Mesenteric fat pad (tissue), 1 donor: ENCODE data around the gene ANKS6. TPM values are rescaled to one million over a fixed set of nuclear protein-coding genes. Genes with fewer than 3 reads are reported as not detected.
A peak's percentile ranks its signal among the peaks of the same experiment; 100 is the strongest.

Source experiments
- DNase-seq: peaks from one replicate; pipeline ENCODE4 v3.0.0-alpha.2; 2020; ENCODE audit warnings: low spot score
- long read RNA-seq: library from polyadenylated mRNA; unstranded; transcript quantifications from one replicate; pipeline ENCODE4 v2.0.0, GENCODE V29; 2020
- total RNA-seq: library from RNA; stranded (reverse); fragmentation: NEBNext Ultra II Directional; extraction: Animal tissue kit (Norgen Biotek cat#: 25700); gene quantifications from one replicate; pipeline ENCODE4 v1.2.1, GENCODE V29; 2021
- donor health status: DM: yes; HTN: yes; CAD: no.

The ANKS6 gene
- 18.1 TPM for total RNA-seq
- long read RNA-seq, partial matches to known transcripts: 5 of 12 reads
- long read RNA-seq, other reads (novel, unspliced or antisense): 7 of 12 reads

DNA sequence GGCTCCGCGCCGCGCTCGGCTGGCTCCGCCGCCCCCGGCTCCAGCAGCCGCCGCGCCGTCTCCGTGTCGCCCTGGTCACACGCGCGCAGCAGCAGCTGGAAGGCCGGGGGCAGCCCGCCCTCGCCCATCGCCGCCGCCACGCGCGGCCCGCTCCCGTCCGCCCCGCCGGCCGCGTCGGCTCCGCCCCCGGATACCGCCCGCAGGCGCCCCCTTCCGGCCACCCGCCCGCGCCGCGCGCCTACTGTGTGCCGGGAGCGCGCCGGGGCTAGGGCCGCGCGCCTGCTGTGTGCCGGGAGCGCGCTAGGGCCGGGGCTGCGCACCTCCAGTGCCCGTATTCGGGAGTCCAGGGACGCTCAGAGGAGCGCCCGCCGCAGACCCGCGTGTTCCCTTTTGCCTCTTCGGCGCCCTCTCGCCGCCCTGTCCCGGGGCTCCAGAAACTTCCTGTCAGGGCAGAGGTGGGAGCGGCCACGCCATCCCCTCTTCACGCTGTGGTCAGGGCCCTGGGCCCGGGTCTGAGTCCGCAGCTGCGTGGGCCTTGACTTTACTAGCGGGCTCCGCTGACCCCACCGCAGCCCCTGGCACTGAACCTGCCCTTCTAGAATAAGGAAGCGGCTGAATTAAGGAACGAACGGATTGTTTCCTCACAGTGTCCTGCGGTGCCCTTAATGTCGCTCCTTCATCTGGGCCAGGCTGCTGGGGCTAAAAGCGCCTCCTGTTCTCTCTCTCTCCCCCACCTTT lies at the start of gene ANKS6:
TSS of gene ANKS6 (minus strand) at position 192 of the 738 bp plus-strand sequence. CDS start at position 128, 64 bp downstream.
- DNase-seq: peak; percentile 95

DNA sequence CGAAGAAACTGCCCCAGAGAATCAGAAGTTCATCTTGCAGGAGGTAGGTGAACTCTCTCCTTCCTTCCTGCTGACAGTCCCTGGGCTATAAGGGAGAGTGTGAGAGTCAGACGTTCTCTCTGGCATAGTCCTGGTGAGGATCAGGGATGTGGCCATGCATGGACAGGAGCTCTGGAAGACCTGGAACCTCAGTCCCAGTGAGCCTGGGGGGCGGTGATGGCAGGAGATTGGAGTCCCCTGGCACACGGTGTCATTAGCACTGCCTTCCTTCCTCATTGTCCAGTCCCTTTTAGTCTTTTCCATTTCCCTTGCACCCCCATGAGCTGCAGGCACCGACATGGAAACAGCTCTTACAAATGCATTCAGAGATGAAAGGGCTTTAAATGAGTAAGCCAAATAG lies 49.7 kb upstream of the ANKS6 start:
- no peak for DNase-seq

DNA sequence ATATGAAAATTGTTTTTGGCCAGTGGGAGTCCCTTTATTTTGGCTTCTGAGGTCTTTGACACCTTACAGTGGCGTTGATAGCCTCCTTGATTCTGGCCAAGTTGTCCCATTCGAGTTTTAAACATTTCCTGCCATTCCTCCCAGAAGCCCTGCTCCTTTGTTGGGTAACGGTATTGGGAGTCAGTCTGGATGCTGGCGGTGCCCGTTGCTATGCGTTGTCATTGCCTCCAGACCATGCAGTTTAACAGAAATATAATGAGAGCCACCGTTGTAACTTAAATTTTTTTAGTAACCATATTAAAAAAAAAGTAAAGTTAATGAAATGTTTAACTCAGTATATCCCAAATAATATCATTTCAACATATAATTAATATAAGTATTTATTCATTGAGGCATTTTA lies 46.2 kb upstream of the ANKS6 start:
- no peak for DNase-seq

DNA sequence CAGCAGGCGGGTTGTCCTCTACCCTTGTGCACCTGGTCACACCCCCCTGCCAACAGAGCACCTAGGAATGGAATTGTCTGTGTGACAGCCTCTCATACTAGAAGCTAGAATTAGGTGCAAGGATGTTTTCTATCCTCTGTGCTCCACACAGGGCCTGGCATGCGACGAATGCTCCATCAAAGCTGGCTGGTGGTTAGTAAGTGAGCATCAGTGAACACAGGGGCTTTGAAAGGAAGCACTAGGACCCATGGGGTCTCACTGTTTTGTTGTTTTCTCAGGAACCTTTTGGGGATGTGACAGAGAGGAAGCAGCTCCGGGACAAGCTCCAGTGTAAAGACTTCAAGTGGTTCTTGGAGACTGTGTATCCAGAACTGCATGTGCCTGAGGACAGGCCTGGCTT lies 43.4 kb upstream of the ANKS6 start:
- no peak for DNase-seq

DNA sequence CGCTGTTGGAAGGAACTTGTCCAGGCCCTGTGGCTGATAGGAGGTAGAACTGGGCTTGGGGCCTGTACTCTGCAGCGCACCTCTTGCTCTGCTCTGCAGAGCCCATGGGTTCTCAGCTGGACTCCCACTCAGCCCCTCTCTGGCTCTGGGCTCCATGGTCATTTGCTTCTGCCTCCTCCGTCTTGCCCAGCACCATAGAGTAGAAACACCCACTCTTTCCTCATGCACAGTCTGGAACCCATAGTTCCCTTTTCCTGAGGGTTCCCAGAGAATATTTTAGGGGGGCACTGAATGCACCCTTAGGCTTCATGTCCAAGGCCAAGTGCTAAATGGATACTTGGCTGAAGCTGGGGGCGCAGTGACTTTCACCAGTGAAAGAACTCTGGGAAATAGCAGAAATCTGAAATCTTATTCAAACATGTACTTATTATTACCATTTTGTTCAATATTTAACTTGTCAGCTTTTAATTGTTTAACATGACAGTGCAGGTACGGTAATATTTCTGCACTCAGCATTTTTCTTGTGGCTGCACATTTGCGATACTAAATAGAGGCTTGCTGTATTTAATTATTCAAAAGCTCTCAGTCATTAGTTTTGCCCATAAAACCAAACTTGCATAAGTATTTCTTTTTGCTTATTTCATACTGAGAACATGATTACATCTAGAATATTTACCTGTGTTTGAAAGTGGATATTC lies 42.7 kb upstream of the ANKS6 start:
- DNase-seq: no peak

DNA sequence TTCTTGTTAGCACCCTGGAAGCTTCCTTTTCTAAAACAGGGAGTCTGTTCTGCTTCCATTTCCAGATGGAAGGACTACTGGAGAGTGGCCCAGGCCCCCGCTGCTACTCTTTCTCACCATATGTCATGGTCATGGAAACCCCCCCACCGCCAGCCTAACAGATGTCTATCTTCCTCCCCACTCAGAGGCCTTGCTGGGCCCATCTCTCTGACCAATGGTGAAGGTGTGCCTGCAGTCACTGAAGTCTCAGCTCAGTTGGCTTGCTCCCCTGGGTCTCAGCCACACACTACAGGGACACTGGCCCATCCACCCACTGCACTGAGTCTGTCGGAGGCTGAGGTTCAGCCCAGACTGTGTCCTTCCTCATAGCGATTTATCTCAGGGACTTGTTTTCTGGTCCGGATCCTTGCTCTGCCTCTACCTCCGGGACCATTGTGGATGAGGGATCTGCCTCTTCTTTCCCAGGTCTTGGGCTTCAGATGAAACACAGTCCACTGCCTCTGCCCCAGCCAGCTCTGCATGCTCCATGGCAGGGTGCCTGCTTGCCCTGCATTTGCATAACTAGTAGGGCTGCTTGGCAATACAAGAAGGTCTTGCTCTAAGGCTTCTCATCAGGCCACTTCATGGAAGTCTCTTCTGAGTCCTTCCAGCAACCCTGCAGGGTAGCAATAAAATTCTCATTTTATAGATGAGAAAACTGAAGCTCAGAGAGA lies 42.0 kb upstream of the ANKS6 start:
- no peak for DNase-seq

DNA sequence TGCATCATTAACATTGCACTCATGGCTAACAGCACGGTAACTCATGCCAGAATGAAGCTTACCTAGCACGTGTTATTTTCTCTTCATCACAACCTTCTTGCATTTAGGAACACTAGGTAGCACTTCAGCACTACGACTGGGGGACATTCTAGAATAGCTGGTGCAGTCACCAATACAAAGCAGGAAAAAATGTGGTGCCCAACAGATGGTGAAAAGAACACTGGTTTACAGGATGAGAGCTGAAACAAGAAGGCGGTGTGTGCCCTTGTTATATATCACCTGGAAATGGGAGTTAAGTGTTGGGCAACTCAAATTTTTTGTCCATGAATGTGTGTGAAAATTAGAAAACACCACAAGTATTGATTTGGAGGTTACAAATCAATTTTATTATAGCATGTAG lies 41.2 kb upstream of the ANKS6 start:
- DNase-seq: no peak

DNA sequence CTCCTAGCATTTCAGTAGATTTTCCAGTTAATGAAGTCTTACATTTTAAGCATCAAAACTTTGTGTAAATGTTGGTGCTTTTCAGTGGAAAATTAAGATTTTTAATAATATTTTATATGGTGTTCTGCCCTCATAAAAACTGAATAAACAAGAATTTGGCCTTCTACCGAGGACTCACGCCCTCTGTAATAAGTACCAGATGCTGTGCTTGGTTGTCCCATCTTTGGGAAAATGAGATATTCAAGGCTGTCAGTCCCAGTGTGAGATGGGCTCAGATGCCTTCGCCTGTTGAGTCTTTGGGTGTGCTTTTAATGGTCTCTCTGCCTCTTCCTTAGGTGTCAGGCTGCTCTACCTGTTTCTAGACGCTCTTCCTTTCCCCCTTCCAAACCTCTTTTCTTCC lies 39.9 kb upstream of the ANKS6 start:
- no peak for DNase-seq

DNA sequence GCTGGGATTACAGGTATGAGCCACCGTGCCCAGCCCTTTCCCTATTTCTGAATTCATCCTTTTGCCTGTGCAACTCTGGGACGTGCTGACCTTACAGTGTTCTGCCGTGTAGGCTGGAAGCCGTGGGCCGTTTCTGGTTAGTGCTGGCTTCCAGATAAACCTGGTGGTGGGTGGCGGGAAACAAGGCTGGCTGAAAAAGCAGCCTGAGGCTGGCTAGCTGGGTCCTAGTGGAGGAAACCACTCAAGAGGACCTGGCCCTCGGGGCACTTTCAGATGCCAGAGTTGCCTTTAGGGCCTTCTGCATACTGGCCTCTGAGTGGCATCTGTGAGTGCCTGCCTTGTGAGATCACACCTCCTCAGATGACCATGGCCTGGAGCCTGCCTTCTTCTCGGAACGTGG lies 38.0 kb upstream of the ANKS6 start:
- DNase-seq: no peak

DNA sequence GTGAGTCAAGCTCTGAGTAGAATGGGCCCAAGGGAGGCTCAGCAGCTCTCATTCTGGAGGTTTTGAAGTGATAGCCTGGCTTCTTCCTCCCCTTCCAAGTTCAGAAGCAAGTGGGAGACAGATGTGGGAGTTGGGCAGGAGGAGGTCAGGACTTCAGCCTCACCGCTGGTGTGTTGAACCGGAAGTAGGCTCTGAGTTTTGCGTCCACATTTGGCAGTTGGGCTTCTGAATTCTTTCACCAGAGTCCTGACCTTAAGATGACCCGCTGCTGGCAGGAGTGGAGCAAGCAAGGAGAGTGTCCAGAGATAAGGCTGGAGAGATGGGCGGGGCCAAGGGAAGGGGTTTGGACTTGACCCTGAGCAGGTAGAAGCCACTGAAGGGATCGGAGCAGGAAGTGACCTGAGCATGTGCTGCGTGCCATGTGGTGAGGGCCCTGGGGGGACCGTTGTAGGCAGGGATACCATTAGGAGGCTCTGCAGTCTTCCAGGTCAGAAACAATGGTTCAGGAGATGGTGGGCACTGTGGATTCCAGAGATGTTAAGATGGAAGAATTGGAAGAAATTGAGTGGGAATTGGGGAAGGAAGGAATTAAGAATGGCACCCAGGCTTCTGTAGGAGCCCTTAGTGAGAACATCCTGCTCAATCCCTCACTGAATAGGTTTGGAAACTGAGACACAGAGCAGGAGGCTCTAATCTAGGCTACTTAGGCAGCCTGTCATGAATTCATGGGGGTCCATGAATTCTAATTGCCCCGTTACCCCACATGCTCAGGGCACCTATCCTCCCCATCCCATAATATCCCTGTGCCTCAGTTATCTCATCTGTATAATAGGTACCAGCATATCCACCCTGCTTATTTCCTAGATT lies 37.0 kb upstream of the ANKS6 start:
- DNase-seq: no peak

DNA sequence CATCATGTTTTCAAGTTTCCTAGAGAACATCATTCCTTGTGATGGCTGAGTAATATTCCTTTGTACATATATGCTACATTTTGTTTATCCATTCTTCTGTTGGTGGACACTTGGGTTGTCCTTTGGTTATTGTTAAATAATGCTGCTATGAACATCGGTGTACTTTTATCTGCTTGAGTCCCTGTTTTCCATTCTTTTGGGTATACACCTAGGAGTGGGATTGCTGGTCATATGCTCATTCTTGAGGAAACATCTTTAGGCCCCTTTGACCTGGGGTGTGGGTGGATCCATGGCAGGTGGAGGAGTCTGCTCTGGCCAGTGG lies 36.4 kb upstream of the ANKS6 start:
- DNase-seq: no peak

DNA sequence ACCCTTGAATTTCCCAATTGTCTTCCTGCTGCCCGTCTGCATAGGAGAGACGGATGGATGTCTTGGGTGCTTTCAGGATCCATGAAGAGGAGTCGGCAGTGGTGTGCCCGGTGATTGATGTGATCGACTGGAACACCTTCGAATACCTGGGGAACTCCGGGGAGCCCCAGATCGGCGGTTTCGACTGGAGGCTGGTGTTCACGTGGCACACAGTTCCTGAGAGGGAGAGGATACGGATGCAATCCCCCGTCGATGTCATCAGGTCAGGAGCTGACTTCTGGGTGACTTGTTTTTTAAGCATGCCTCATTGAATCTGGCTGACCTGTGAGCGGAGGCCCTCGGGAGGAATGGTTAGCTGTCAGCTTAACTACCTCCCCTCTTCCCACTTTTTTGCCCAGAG lies 35.3 kb upstream of the ANKS6 start:
- DNase-seq: no peak

DNA sequence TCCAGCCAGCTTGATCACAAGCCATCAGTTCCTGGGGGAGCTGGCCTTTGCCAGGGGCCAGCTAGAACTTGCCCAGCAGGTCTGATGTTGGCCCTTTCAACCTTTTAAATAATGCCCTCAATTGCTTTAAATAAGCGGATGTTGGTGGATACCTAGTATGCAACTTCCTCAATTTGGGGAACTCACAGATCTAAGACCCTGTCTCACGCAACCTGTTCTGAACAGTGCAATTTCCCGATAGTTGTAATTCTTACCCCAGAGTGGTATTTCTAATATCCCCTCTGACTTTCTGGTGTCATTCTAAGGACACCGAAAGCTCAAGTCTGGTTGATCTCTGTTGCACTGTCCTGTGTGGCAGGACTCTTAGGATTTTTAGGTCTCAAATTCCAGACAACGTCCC lies 34.2 kb upstream of the ANKS6 start:
- DNase-seq: no peak

DNA sequence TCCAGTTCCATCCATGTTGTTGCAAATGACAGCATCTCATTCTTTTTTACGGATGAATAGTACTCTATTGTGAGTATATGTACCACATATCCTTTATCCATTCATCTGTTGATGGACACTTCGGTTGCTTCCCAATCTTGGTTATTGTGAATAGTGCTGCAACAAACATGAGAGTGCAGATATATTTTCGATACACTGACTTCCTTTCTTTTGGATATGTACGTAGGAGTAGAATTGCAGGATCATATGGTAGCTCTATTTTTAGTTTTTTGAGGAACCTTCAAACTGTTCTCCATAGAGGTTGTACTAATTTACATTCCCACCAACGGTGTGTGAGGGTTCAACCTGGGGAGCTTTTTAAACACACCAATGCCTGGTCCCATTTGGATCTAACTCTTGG lies 33.4 kb upstream of the ANKS6 start:
- DNase-seq: no peak

DNA sequence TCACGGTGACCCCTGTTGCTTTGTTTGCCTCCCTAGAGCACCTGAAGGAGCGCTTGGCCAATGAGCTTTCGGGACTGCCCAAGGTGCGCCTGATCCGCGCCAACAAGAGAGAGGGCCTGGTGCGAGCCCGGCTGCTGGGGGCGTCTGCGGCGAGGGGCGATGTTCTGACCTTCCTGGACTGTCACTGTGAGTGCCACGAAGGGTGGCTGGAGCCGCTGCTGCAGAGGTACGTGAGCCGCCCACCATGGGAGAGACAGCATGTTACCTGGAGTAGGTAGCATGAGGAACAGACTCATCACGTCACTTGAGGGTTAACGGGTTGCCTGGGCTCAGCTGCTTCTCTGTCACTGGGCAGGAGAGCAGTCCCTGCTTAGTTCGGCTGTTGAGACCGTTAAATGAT lies 30.4 kb upstream of the ANKS6 start:
- DNase-seq: no peak

DNA sequence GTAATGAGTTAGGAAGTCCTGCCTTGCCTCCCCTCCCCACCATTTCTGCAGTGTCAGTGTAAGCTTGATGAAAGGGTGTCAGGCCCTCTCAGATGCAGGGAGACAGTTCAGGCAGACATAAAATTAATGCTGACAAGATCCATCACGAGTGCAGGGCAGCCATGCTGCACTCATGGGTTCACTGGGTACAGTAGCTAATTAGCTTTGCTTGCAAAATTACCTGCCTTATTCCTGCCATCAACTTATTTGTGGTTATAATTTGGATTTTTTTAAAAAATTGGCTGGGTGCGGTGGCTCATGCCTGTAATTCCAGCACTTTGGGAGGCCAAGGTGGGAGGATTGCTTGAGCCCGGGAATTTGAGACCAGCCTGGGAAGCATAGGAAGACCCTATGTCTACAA lies 29.1 kb upstream of the ANKS6 start:
- DNase-seq: no peak

DNA sequence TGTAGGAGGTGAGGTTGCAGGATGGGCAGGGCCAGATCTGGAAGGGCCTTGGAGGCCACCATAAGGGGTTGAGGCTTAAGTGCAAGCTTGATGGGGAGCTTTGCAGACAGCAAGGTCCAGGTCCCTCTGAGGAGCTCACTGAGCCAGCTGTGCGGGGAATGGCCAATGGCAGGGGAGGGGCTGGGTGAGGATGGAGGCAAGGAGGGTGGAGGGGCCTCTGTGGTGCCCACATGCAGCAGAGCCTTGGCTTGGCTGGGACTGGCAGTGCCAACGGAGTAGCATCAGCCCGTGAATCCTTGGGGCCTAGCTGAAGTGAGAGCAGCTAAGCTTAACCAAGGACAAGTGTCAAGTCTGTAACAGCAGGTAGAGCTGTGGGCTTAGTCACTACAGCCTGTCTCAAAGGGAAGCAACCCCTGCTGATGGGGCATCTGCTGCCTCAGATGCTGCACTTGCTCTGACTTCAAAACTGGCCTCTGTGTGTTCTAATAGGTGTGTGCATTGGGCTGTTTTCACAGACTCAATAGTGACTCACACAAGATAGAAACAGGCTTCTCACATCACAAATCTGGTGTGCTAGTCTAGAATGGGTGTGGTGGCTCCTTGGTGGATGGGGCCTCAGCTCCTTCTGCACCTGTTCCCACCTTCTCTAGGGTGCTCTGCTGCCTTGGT lies 27.4 kb upstream of the ANKS6 start:
- no peak for DNase-seq

DNA sequence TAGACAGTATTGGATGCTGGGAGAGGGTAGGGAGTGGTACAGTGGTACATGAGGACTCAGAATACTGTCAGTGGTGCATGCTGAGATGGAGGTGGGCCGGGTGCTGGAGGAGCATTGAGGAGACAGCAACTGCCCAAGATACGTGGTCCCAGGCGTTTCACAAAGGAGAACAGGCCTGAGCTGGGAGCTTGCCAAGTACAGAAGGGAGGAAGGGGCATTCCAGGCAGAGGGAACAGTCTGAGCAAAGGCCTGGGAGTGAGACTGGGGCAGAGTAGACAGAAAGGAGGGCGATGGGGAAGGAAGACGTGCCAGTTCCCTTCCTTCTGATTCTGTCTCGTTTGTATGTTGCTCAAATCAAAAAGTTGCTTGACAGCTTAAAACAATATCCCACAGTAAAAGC lies 26.3 kb upstream of the ANKS6 start:
- DNase-seq: no peak

DNA sequence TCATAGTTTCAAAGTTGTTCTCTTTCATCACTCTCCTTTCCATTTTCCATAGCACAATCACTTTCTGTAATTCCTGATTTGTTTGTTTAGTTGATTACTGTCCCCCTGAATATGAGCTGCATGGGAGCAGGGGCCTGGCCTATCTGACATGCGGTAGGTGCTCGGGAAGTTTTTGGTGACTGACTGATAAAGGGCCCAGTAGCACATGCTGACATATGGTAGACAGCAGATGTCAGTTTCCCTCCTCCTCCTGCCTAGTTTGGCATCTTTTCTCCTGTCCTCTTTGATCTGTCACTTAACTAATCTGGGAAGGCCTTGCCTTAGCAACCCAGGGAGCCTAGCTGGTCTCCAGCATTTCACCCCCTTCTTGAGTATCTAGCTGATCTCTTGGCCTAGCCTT lies 25.5 kb upstream of the ANKS6 start:
- no peak for DNase-seq

DNA sequence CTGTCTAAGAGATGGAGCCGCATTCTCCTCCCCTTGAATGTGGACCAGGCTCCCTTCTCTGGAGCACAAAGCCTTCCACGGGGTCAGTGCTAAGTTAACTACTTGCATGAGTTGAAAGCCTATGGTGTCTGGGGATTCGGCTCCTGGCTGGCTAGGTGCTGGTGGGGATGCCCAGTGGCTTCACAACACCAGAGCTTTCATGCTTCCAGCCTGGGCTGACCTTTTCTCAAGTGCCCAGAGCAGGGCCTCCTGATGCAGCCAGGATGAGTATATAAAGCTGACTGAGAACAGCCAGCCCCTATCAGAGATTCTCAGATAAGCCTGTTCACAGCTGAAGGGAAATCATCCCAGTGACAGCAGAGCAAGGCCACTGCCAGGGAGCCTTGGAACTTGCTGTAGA lies 22.9 kb upstream of the ANKS6 start:
- DNase-seq: no peak

DNA sequence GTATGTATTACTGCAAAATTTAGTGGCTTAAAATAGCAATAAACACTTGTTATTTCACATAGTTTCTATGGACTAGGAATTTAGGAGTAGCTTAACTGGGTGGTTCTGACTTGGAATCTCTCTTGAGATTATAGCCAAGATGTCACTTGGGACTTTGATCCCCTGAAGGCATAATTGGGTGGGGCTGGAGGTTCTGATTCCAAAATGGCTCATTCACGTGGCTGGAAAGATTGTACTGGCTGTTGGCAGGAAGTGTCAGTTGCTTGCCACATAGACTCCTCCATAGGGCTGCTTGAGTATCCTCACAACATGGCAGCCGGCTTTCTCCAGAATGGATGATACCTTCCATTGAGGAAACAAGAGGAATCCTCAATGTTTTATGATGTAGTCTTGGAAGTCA lies 22.4 kb upstream of the ANKS6 start:
- no peak for DNase-seq
